ENCODE measurements around the gene FOXP1.

Gene FOXP1

DNA sequence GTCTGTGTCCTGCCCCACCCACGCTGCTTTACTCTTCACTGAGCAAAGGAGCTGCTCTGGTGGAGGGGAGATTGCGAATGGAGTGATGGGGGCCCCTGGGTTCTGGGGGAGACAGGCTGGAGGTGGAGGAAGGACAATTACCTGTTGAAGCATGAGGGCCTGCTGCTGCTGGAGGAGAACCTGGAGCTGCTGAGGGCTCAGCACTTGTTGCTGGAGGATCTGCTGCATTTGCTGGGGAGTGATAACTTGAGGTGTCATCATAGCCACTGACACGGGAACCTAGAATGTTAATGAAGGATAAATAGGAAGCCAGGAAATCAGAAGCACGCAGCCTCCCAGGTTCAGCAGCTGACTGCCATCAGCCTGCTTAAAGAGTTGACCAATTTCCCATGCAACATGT is 530.0 kb downstream of the FOXP1 start:
- no peak for DNase-seq (ENCODE audit: extremely low read depth in 1 of 2, low read depth in 1 of 2)

GRCh38 chr3:71052716-71053115 is 530.8 kb downstream of the FOXP1 start:
- DNase-seq (ENCODE audit: extremely low read depth in 1 of 2, low read depth in 1 of 2): no peak

DNA sequence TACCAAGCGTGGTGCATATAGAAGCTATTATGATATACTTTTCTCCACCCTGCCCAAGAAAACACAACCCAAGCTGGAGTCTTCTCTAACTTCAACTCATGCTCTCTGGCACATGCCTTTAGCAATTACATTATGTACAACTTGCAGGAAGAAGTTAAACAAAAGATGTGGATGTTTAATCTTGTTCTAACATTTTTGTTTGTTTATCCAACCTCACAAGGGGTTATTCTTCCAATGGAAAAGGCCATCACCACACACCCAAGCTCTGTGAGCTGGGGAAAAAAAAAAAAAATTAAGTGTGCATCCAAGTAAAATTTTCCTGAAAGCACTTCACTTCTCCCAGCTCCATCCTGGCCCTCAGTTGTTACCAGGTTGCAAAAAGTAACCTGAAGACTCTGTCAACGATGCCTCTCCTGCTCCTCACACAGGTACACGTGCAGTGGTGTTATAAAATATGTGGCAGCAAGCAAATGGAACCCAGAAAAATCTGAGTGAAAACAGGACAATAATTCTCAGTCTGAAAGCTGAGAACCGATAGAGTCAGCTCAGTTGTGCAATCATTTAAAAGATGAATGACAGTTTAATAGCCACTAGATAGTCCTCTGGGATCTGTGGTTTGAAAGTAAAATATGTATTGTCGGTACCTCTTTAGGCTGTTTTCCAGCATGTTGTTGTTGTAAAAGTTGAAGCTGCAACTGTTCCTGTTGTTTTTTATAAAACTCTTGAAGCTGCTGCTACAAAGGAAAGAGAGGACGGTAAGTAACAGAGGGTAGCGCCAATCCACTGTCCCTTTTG is 531.4 kb downstream of the FOXP1 start:
- no peak for DNase-seq (ENCODE audit: extremely low read depth in 1 of 2, low read depth in 1 of 2)

GRCh38 chr3:71051259-71051595 is 532.3 kb downstream of the FOXP1 start:
- no peak for DNase-seq (ENCODE audit: extremely low read depth in 1 of 2, low read depth in 1 of 2)

GRCh38 chr3:71050538-71051258 is 532.8 kb downstream of the FOXP1 start:
- no peak for DNase-seq (ENCODE audit: extremely low read depth in 1 of 2, low read depth in 1 of 2)

DNA sequence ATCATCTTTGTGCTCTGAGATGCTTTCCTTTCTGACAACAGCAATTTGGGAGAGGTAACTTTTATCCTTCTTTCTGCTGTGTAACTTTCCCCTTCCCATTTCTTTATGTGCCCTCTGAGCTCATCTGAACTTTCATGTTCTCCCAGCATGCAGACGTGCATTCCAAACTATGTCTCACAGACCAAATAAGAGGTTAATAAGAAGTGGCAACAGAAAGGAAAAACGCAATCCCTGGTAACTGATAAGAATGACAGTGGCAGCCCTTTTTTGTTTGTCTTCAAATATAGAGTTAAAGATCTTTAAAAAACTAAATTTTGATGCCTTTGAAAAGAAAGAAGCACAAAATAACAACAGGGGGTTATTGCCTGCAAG is 533.4 kb downstream of the FOXP1 start:
- no peak for DNase-seq (ENCODE audit: extremely low read depth in 1 of 2, low read depth in 1 of 2)

GRCh38 chr3:71048948-71049347 is 534.6 kb downstream of the FOXP1 start:
- no peak for DNase-seq (ENCODE audit: extremely low read depth in 1 of 2, low read depth in 1 of 2)

- no peak for DNase-seq (ENCODE audit: extremely low read depth in 1 of 2, low read depth in 1 of 2)
Measured at GRCh38 chr3:71047616-71048531, 535.7 kb downstream of the FOXP1 start.

GRCh38 chr3:71046791-71047190 is 536.7 kb downstream of the FOXP1 start:
- no peak for DNase-seq (ENCODE audit: extremely low read depth in 1 of 2, low read depth in 1 of 2)

DNA sequence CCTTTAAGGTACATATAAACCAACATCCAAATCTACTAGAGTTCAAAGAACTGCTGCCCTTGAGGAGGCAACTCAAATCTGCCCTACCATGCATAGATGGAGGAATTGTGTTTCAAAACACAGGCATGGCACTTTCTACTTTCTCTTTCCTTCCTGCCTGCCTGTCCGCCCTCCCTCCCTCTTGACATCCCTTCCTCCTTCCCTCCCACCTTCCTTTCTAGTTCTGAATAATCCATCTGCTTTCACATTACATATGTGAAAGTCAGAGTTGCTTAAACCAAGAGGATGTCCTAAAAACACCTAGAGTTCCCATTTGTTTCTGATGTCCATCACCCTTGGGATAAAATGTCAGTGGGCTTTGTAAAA is 537.6 kb downstream of the FOXP1 start:
- no peak for DNase-seq (ENCODE audit: extremely low read depth in 1 of 2, low read depth in 1 of 2)

- no peak for DNase-seq (ENCODE audit: extremely low read depth in 1 of 2, low read depth in 1 of 2)
Measured at GRCh38 chr3:71045212-71045916, 538.2 kb downstream of the FOXP1 start.

- no peak for DNase-seq (ENCODE audit: extremely low read depth in 1 of 2, low read depth in 1 of 2)
Measured at GRCh38 chr3:71042759-71043158, 540.8 kb downstream of the FOXP1 start.

GRCh38 chr3:71041371-71041770 is 542.2 kb downstream of the FOXP1 start:
- no peak for DNase-seq (ENCODE audit: extremely low read depth in 1 of 2, low read depth in 1 of 2)

DNA sequence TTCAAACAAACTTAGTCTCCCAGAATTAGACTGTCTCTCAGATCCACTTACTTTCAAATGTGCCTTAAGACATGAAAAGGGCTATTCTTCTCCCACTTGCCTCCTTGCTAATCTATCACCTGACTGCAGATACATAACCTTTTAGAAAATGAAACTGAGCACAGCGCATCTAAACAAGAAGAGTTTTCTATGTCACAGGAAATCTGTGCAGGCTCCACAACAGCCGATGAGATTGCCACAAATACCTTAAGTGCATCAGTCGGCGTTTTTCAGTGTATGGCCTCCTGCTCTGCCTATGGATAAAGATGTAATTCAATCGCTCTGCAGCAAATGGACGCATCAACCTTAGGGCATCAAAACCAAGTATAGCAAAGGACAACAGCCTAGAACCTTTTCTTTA is 544.2 kb downstream of the FOXP1 start:
- no peak for DNase-seq (ENCODE audit: extremely low read depth in 1 of 2, low read depth in 1 of 2)

GRCh38 chr3:71037775-71038174 is 545.8 kb downstream of the FOXP1 start:
- no peak for DNase-seq (ENCODE audit: extremely low read depth in 1 of 2, low read depth in 1 of 2)

DNA sequence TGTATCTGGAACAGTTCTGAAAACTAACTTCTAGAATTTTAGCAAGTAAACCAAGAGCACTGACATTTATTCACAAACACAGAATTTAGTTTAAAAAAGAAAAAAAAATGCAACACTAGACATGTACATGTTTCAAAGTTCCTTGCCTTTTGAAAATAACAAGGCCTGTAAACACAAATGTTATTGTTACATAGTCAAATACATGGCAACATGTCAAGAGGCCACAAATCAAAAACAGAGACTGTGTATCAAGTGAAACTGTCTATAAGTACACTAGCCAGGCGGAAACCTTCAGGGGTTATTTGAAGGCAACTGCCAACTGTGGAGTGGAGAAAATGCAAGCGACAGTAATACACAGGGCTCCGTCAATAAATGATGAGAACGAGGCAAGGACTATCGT is 547.6 kb downstream of the FOXP1 start:
- no peak for DNase-seq (ENCODE audit: extremely low read depth in 1 of 2, low read depth in 1 of 2)

- DNase-seq (ENCODE audit: extremely low read depth in 1 of 2, low read depth in 1 of 2): no peak
Measured at GRCh38 chr3:71035314-71035713, 548.2 kb downstream of the FOXP1 start.

DNA sequence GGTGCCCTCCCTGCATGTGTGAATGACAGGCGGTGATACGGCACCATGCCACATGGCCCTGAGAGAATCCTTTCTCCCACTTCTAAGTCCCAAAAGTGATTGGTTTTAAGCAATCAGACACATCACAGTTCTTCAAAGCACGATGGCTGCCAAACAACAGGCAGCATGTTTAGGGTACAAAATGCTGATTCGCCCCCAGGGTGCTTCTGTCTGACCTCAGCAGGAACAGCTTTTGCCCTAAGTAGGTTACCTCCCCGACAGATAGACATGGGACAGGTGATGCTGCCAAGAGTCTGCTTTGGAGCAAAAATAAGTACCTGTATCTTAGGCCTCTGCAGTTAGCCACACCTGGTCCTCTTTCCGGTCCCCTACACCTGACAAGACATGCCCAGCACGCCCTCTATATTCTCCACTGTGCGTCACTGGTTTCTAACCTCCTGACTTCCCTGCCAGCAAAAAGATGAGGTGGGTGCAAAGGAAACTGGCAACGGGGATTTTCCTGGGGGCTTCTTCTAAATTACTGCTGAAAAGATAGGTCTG is 549.8 kb downstream of the FOXP1 start:
- no peak for DNase-seq (ENCODE audit: extremely low read depth in 1 of 2, low read depth in 1 of 2)

- no peak for DNase-seq (ENCODE audit: extremely low read depth in 1 of 2, low read depth in 1 of 2)
Measured at GRCh38 chr3:71031914-71032521, 551.5 kb downstream of the FOXP1 start.

DNA sequence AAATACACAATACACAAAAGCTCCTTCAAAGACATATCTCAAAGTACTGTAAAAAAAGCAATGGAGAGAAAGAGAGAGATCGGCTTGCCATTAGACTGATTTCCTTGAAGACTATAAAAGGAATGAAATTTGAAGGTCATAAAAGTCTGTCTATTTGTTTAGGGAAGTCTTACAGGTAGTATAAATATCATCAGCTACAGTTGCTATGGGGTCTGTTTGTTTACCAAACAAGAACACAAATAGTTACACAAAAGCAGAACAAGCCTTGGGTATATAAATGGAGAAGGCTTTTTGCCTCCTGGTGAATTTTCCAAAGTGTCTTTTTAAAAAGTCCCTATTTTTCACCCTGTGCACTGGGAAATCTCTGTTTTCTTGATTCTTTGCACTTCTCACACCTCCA is 552.3 kb downstream of the FOXP1 start:
- DNase-seq (ENCODE audit: extremely low read depth in 1 of 2, low read depth in 1 of 2): no peak
